Measurements from ENCODE around the gene ATP8A2.
A peak's percentile ranks its signal among the peaks of the same experiment; 100 is the strongest.

The ATP8A2 gene

DNA sequence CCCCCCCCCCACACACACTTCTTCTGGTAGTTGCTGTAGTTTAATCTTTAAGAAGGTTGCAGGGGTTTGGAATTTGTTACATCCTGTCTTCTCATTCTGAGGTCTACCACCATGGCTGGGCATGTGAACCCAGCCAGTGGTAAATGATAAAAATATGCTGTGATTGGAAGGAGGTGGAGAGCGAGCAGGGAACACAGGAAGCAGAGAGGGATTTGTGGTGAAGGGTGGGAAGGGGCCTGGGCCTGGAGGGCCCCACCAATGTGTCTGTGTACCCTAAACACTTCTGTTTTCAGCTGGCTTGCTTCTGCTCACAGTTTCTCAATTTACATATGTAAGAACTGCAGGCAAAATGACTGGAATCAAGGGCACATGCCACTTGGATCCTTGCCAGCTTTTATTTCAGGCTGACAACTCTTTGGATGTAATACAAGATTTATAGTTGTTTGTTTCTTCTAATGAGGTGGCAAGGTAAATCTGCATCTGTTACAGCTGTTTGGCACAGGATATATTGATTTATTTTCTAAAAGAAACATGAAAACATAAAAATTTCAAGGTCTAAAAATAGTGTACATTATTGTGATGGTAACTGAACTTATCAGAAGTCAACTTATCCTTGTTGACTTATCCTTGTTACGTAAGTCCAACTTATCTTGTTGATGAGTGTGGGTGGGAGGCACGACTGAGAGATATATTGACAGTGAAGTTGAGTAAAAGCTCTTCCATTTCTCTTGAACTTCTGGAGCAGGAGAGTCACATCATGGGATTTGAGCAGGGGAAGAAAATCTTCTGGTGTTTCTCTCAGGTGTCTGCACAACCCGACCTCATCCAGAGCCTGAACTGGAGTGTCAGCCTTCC lies 366.8 kb downstream of the ATP8A2 start:
- no peak for DNase-seq

DNA sequence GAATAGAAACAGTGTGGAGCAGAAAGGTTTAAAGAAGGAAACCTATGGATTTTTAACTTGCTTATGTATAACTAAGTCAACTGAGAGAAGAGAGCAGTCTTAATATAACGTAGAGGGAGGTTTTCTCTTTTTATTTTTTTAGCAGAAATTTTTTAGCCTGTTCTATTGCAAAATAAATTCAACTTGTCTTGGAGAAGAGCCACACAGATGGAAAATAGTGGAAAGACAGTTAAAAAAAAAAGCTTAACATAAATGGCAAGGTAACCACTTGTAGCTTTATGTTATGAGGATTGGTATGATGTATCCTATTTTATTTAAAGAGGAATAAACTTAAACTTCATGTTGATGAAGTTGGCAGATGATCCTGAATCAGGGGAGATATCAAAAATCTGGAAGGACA lies 367.6 kb downstream of the ATP8A2 start:
- no peak for DNase-seq

DNA sequence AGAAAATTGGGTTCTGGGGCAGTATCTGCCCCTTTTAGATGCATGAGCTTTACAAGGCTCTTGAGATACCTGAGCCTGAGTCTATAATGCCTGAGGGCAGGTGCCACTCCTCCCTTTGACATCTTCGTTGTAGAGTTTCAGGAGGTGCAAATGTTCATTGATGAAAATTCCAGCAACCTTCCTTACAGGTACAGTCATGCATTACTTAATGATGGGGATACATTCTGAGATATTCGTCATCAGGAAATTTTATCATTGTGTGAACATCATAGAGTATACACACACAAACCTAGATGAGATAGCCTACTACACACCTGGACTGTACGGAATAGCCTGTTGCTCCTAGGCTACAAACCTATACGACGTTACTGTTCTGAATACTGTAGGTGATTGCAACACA lies 370.0 kb downstream of the ATP8A2 start:
- DNase-seq: no peak

DNA sequence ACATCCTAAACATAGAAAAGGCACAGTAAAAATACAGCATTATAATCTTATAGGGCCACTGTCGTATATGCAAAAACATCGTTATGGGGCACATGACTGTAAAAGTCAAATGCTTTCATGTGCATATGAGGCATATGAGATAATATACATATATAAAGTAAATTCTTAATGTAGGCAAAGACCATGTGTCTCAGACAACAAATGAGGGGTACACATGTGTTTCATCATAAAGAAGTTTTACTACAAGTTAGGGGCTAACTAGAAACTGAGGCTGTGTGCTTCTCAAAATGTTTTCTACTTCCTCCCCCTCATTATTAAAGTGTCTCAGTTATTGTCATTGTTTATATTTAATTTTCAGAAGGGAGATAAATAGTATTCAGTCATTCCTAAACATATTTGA lies 370.4 kb downstream of the ATP8A2 start:
- DNase-seq: no peak

DNA sequence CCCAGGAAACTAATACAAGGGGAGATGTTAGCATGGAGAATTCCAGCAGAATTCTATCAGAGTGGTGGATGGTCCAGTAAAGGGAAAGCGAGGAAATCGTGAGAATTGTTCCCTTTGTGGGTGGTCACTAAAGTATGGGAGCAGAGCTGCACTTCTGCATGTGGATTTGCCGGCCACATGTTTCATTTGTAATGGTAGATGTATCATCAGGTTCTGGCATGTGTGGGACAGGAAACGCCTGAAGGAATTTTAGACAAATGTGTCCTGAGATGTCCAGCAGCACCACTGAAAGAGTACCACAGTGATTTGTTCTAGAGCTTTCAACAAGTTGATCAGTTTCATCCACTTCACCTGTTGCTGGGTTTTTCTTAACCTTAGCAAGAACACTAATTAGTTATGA lies 371.6 kb downstream of the ATP8A2 start:
- DNase-seq: no peak

DNA sequence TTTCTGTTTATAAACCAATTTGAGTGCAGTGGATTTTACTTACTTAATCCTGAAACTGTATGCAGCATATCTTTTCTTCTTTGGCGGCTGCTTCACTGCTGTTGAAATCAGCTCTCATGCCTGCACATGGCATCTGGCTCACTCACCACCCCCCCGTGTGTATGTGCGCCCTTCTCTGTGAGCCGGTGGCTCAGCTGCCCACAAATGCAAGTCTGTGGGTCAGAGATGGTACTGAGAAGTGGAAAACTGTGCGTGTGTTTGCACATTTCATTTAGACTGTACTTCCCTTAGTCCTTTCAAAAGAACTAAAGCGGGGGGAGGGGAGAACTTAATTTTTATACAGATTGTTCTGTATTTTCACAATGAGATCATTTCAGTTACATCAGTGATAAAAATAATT lies 372.4 kb downstream of the ATP8A2 start:
- peak; percentile 55 for DNase-seq

GRCh38 chr13:25746131-25746530 lies 374.4 kb downstream of the ATP8A2 start:
- no peak for DNase-seq

DNA sequence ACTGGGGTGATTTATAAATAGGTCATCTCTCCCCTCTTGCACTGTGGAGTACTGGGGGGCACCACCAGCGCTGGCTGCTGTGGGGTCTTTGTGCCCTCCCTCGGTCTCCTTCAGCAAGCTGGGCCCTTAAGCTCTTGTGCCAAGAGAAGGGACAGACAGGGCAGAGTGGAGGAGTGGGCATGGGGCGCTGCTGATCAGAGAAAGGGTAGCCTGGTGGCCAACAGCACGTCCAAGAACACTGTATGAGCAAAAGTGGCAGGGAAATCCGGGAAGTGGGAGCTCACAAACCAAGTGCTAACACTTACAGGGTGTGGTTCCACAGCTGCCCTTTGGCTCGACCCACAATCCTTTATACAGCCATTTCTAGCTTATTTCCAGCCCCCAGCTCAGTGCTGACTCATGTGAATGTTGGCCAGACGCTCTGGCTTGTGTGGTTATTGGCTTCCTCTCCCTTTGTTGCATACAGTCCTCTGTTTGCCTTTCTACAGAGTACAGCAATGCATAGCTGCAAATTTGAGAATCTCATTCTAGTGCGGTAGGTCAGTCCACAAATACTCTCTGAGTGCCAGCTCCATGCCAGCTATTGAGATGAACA lies 381.3 kb downstream of the ATP8A2 start:
- no peak for DNase-seq

DNA sequence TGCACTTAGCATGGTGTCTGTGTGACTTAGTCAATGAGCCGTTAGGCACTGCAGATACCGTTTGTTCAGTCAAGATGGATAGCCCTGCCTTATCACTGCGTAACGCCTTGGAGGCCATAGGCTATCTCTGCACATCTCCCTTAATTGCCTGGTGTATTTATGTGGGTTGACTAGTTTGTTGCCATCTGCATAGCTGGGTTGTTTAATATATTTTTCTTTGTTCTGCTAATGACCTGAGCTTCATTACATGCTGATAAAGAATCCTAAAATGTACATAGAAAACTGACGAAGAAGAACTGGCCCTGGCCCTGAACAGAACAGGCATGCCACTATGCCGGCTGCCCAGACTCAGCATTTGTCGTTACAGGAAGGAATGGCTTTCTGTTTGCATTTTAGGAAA lies 382.2 kb downstream of the ATP8A2 start:
- no peak for DNase-seq

- DNase-seq: no peak
Measured at GRCh38 chr13:25756251-25756650, 384.5 kb downstream of the ATP8A2 start.

GRCh38 chr13:25756912-25757311 lies 385.1 kb downstream of the ATP8A2 start:
- DNase-seq: no peak

GRCh38 chr13:25761041-25761440 lies 389.3 kb downstream of the ATP8A2 start:
- DNase-seq: no peak

DNA sequence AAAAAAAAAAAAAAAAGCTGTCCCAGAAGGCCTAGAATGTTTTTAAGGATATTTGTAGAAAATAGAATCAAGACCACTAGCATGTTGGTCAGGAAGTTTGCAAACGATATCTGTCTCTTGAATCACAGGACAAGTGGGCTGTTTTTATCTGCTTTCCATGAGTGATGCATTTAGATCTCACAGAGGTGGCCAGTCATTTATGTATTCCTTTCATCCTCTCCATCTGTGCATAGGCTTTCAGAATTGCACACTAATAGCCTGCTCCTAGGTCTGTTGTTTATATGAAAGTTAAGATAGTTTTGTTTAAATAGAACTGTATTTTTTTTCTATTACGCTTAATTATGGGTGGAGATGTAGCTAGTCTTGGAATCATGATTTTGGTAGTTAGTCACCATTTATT lies 390.5 kb downstream of the ATP8A2 start:
- DNase-seq: no peak

DNA sequence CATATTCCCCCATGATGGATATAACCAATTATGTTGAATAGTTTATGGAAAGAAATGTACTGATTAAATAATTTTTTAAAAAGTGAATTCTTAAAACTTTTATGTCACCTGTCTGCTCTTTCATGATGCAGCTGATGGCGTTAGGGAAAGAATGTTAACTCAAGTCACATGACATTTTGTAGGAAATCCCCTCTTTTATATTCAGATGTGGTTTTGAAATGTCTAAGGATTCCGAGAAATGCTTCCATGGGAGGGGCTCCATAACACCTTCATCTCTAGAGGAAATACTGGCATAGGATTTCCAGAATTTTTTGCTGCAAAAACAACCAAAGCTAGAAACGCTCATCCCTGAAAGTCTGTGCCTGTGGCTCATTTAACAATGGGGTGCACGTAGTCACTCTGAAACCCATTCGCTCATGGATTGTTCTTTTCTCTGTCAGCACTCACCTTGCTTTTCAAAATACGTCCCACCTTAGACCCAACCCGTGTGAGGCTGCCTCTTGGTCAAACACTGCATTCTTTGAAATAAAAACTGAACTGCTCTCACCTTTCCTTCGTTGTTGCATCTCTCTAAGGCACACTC lies 391.1 kb downstream of the ATP8A2 start:
- DNase-seq: no peak

GRCh38 chr13:25764378-25764777 lies 392.6 kb downstream of the ATP8A2 start:
- no peak for DNase-seq

GRCh38 chr13:25765266-25765665 lies 393.5 kb downstream of the ATP8A2 start:
- no peak for DNase-seq

DNA sequence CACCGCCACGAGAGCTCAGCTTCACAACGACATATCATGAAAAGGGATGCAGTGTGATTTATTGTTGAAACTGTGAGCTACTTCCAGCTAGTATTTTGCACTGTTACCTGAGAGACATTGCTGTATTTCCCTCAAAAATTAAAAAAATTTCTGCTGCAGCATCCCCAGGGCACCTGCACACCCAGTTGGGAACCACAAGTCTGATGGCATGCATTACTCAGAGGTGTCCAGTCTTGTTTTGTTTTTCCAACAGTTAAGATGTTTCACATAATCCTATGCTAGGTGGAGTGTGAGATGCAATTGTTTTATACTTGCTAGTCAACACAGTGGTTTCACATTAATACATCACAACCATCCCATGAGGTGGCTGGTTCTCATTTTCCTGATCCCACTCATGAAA lies 394.8 kb downstream of the ATP8A2 start:
- no peak for DNase-seq

DNA sequence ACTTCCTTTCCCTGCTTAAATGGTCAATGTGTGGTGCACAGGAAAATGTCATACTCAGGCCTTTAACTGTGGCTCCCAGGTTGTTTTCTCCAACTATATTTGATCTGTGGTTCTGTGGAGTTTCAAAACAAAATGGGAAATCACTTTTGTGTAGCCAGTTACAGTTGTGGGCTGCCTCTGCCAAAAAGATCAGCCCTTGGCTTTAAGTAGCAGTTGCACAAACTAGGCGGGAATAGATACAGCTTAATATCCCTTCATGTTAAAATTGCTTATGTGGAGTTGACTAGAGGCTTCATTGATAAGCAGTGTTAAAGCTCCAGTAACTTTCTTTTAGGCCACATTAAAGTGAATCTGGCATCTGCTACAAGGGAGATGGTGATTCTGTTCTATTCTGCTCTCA lies 395.2 kb downstream of the ATP8A2 start:
- DNase-seq: no peak

- no peak for DNase-seq
Measured at GRCh38 chr13:25768376-25768775, 396.6 kb downstream of the ATP8A2 start.

DNA sequence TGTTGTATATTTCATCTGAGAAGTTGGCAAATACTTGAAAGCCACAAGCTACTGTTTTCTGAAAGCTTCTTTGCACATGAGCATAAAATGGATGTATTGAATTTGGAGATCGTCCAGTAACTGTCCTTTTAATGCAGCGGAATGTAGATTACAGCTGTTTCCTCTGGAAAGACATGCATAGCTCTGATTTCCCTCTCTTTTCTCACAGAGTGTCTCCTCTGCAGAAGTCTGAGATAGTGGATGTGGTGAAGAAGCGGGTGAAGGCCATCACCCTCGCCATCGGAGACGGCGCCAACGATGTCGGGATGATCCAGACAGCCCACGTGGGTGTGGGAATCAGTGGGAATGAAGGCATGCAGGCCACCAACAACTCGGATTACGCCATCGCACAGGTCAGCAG lies 397.1 kb downstream of the ATP8A2 start:
- no peak for DNase-seq

GRCh38 chr13:25770601-25771000 lies 398.8 kb downstream of the ATP8A2 start:
- DNase-seq: no peak

- DNase-seq: no peak
Measured at GRCh38 chr13:25771202-25771601, 399.4 kb downstream of the ATP8A2 start.

DNA sequence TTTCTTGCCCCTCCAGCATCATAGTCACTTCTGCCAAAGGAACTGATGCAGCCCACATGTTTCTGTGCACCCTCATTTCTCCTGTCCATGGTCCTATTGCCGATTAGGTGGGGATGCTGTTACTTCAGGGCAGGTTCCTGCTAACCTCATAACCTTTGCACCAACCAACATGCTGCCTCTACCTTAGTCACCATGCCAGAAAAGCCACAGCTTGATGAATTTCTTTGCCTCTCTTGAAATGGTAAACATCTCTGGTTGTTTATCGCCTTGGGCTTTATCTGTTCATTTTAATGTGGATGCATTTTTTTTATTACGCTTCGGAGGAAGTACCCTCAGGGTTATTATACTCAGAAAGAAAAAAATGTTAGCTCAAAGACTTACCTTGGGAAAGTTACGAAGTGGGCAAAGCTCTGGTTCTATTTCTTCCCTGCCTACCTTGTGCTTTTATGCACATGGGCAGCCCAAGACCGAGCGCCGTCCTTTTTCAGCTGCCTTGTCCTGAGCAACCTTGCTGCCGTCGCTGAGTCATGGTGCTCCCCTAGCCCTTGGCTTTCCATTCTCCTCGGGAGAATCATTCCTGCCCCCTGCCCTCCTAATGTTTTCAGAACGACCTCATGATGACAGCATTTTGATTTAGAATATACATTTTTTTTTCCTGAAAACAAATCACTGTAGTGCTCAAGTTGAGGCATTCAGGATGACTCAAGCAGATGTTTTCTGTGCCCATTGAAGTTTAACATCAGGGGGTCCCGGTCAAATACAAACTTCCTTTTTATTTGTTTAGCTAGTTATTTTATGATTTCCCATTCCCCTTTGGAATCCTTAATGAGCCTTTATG lies 400.1 kb downstream of the ATP8A2 start:
- DNase-seq: no peak

All from eye (tissue), 1 donor.